ENCODE results near the gene GLIS1.

Gene GLIS1

DNA sequence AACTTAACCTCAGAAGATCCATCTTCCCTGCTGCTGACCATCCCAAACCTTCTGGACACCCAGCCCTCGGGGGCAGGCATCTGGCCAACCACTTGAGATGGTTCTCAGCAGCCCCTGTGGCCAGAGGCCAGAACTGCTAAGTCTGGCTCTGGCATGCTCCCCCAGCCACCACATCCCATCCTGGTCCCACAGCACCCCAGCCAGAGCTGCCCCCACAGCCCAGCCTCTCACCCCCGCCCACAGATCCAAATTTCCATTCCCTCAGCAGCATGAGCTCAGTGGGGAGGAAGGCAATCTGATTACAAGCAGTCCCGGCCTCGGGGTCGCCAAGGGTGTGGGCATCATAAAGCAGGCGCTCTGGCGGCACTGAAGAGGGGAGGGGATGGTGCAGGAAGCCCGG, 45.6 kb downstream of the GLIS1 start:
- DNase-seq: no peak

DNA sequence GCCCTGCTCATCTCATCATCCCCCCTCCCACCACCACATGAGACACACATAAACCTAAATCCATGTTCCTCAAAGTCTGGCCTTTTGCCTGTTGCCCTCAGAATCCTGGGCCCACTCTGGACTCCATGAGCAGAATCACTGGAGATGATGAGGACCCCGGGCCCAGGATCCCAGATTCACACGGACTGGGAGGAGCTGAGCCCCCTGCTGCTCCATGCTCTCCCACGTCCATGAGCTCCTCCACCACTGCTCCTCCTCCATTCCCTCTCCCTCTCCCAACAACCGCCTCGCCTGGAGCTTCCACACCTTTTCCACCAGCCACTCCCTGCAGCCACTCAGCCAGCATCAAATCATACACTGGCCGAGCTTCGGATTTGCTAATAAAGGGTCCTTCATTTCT, 47.6 kb downstream of the GLIS1 start:
- no peak for DNase-seq

GRCh38 chr1:53690411-53690810, 48.6 kb downstream of the GLIS1 start:
- no peak for DNase-seq

DNA sequence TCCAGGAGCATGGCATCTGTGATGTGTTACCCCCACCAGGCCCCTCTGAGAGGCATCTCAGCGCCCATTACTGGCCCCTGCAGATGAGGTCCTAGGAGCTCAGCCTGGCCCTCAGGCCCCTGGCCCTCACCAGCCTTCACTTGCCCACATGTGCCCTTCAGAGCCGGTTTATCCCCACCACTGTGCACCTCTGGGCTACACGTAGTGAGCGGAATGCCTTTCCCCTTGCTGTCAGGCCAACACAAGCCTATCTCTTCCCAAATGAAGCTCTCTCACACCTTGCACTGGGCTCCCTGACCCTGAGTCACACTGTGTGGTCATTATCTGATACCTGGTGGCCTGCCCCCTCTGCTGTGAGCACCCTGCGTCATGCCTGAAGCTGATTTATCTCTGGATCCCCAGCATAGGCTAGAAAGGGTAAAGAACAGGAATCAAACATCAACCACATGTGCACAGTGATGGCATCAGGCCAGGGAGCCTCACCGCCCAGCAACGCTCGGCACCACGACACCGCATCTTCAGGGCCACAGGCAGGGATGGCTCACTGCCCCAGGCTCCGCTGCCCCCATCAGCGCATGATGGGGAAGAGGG, 49.1 kb downstream of the GLIS1 start:
- no peak for DNase-seq

DNA sequence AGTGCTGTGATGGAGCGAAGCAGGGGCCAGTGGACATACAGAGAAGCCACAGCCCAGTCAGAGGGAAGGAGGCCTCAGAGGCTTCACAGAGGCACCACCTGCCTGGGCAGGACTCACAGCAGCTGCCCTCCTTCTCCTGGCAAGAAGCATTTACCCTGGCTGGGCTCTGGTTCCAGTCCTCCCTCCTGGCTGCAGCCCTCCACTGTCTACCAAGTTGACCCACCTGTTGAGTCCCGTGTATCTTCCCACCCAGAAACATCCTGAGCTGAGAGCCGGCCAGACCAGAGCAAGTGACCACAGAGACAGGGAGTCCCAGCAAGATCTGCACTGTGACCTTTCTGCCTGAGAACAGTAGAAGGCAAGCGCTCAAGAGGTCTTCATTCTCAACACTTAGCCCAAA, 49.7 kb downstream of the GLIS1 start:
- no peak for DNase-seq

DNA sequence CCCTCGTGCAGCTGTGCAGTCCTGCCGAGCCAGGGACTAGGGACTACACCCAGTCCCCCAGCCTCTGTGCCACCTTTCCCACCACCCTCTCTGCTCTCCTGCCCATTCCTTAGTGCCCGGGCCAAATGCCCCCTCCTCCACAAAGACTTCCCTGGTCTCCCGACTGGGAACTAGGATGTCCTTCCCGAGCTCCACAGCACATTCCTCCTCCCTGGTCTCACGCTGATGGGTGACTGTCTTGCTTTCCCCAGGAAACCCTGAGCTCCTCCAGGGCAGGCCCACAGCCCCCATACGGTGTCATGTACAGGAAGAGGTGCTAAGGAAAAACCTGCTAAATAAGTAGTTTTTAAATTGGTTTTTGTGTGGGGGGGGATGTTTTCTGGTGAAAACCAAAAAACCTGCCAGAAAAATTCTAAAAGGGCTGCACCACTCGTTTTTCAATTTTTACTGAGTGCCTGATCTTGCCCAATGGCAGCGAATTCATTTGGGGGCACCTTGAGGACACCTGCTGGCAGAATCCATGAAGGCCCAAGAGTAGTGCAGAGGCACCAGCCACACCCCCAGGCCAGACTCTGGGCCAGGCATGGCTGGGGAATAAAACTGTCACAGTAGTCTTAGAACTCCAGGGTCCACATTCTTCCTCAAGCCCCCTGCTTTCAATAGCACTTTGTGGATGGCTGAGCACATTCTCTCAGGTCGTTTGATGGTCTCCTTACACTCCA, 50.4 kb downstream of the GLIS1 start:
- no peak for DNase-seq

DNA sequence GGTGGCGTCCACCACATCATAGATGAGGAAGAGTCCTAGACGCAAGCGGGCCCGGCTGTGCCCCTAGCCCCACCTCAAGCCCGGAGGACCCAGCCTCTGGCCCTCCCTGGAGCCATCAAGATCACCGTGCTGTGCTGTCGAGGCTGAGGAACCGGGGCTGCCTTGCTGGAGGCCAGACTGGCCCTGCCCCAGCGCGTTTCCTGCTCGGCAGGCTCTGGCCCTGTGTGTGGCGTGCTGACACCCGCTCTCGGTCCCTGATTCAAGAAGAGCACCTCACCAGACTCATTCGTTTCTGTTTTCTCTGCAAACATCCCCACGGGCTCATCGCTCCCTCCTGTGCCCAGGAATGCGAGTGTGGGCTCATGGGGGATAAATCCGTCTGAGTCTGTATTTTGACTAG, 51.1 kb downstream of the GLIS1 start:
- no peak for DNase-seq

GRCh38 chr1:53687426-53687825, 51.5 kb downstream of the GLIS1 start:
- no peak for DNase-seq

GRCh38 chr1:53686965-53687267, 52.0 kb downstream of the GLIS1 start:
- no peak for DNase-seq

DNA sequence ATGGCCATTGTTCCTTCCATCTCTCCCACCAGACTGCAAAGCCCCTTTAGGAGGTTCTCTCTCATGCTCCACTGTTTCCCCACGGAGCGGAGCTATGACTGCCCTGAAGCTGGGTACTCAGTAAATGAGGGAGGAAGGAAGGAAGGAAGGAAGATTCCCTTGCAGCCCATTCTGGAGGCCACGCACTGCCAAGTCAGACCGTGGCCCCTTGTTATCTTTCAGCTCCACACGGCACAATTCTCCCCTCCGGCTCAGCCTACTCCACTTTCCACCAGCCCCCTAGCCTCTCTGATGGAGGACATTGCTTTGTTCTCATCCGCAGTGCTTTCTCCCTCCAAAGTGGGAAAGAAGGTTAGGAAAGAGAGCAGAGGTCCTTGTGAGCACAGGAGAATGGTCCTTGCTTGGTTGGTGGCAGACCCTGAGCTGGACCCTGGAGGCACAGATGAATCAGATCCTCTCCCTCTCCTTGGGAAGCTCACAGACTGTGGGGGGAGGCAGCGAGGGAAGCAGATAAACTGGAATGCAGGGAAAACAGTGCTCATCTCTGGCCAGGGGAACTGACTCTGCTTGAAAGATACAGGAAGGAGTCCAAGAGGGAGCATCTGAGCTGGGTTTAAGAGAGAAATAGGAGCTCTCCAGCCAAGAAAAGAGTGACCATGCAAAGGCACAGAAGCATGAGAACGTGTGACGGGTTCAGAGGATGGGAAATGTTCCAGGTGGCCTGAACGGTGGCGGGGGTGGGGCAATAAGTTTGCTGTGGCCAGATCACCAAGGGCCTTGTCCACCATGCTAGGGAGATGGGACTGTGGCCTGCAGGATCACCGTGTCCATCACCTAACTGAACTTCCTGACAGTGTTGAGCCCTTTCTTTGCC, 52.6 kb downstream of the GLIS1 start:
- DNase-seq: no peak

DNA sequence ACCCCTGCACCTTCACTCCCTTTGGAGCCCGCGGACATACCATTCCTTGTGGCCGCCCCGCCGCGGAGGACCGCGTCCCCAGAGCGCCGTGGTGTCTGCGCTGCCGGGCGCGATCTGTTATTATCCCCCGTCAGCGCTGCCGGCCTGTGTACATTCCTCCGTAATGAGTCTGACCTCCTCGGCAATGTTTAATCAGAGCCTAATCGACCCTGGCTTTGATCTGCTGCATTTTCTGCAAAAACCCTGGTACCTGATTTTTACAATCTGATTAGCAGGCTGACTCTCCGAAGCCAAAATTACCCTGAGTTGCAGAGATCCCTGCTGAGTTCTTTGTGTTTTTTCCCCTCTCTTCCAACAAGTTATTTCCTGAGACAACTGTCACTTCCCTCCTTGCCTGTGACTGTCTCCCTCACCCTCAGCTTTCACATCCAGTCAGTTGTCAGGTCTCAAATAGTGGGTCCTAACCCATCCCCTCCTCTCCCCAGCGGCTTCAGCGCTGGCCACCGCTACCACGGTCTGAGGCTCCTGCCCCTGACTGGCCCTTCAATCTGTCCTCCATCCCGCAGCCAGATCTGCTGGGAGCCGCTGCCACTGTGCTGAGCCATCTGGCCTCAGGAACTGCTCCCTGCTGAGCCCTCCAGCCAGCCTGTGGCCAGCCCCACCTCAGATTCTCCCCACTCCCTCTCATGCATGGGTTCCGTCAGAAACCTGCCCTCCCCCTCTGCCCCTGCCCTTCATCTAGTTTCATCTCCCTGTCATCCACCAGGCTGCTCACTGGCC, 53.5 kb downstream of the GLIS1 start:
- no peak for DNase-seq

GRCh38 chr1:53684741-53685140, 54.2 kb downstream of the GLIS1 start:
- no peak for DNase-seq

GRCh38 chr1:53683986-53684740, 54.8 kb downstream of the GLIS1 start:
- no peak for DNase-seq

DNA sequence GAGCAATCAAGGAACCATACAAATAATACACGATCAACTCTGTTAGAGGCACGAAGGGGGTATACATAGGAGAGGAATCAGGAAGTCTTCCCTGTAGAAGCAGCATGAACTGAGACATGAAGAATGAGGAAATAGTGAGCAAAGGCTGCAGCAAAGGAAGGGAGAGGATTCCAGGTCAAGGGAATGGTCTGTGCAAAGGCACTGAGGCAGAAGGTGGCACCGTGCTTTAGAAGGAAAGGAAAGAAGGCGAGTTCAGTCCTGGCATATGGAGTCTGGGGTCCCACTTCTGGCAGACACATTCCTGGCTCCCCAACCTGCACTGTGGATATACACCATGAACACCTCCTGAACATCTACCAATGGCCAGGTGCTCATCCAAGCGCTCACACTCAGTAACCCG, 56.1 kb downstream of the GLIS1 start:
- no peak for DNase-seq

- DNase-seq: peak; percentile 12 to 14
Measured at GRCh38 chr1:53681977-53682685, 56.8 kb downstream of the GLIS1 start.

- no peak for DNase-seq
Measured at GRCh38 chr1:53681351-53681976, 57.5 kb downstream of the GLIS1 start.

DNA sequence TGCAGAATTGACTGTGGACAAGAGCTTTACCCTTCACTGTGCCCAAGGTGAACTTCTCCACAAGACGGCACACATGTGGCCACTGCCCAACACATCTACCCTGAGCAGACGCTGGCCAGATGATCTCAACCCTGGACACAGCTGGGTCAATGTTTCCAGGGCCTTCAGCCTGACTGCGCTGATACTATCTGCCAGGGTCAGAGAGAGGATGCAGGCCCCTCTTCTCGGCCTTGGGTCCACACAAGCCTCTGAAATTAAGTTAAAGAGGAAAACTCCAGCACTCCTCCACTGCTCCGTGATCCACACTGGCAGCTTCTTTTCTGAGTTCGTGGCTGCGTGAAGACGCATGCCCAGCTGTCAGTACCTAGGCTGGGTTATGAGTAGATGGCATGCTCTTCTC, 58.1 kb downstream of the GLIS1 start:
- DNase-seq: no peak

DNA sequence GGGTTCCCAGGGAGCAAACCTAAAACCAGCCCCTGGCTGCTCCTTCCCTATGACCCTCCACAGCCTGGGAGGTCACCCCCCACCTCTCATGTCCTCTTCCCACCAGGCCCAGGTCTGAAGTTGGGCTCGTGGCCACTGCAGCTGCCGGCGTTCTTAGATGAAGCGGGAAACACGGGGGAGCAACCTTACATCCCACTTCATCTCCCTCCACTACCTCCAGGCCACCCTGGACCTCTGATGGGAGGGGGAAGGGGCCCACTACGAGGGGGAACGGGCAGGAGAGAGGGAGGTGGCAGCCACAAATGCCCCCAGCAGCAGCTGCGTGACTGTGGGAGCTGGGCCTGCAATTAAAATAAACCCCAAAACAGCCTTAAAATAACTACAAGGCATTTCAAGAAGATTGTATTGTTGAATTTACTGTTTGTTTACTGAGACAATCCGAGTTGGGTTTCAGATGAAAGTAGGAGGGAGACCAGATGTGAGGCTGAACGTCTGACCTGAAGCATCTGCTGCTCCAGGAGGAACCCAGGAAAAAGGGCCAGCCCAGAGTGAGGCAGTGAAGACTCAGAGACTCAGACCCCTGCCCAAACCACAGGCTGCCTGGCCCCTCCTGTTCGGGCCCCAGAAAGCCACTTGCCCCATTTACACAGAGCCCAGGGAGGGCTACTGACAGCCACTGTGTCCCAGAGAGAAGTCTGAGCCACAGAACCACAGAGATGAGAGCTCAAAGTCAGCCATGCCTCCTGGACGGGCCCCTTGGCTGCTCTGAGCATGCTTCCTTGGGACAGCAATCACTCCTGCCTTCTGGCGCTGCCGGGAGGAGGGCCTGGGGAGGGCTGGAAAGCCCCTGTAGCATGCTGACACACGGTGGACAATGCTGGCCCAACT, 59.8 kb downstream of the GLIS1 start:
- DNase-seq: no peak

GRCh38 chr1:53678507-53678906, 60.5 kb downstream of the GLIS1 start:
- no peak for DNase-seq

GRCh38 chr1:53678046-53678445, 60.9 kb downstream of the GLIS1 start:
- DNase-seq: no peak

All from activated CD4-positive, alpha-beta T cell treated with anti-CD3 and anti-CD28 coated beads, Interleukin-2, amount 50 U/mL, for 4 hours (primary cell).